Activated CD4-positive, alpha-beta memory T cell treated with anti-CD3 and anti-CD28 coated beads for 36 hours (primary cell): Measurements from ENCODE around the gene ADGRF4. TPM values are rescaled to one million over a fixed set of nuclear protein-coding genes. Genes with fewer than 3 reads are reported as not detected.

Source experiments
- CTCF ChIA-PET: fragments of 350-600 bp; sonication (Branson Sonifier 250); formaldehyde crosslinking; loops from one replicate; lab custom pipeline; 2021; ENCODE audit warnings: antibody characterized with exemption, inconsistent platforms; lab: Charles Lee
- POLR2A ChIA-PET: fragments of 350-600 bp; sonication (Branson Sonifier 250); formaldehyde crosslinking; loops from one replicate; lab custom pipeline; 2021; ENCODE audit warnings: antibody characterized with exemption; lab: Charles Lee
- DNase-seq: peaks from one replicate; pipeline ENCODE4 v3.0.0-alpha.2; 2020
- H3K27ac Mint-ChIP-seq: one replicate; pipeline ENCODE4 v1.8.0; 2021; ENCODE audit warnings: mixed read lengths
- H3K27me3 Mint-ChIP-seq: one replicate; pipeline ENCODE4 v1.8.0; 2021; ENCODE audit warnings: mixed read lengths
- H3K36me3 Mint-ChIP-seq: one replicate; pipeline ENCODE4 v1.8.0; 2021; ENCODE audit warnings: mixed read lengths
- H3K4me1 Mint-ChIP-seq: one replicate; pipeline ENCODE4 v1.8.0; 2021; ENCODE audit warnings: low read depth, mixed read lengths
- H3K4me3 Mint-ChIP-seq: one replicate; pipeline ENCODE4 v1.8.0; 2021; ENCODE audit warnings: mild to moderate bottlenecking, mixed read lengths
- H3K9me3 Mint-ChIP-seq: one replicate; pipeline ENCODE4 v1.8.0; 2021; ENCODE audit warnings: mixed read lengths
- intact Hi-C: fragments of 100-400 bp; cut with micrococcal nuclease; formaldehyde crosslinking; loops from one replicate; pipeline ENCODE4 v1.15.1; 2023
- total RNA-seq, 2 experiments: library from RNA; stranded (reverse); gene quantifications; one replicate each; pipeline ENCODE4 v1.2.3, GENCODE V29; 2021

Gene ADGRF4
- total RNA-seq, 2 experiments from 2014 or later: not detected

DNA sequence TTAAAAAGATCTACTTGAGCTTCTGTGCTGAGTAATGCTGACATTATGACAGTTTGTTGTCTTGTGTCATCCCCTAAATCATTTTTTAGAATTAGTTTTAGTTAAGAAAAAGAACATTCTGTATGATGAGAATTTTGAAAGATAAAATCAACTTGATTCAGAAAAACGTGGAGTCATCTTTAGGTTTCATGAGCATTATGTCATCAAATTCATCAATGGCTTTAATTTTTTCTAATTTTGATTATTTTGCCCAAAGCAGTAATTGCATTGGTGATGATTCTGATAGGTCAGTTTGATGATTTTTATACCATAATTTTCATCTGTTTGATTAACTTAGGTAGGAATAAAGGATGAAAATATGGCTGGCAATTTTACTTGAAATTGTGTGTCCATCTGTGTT, 26.6 kb upstream of the ADGRF4 start:
- no peaks in the 10 kb centered on the region for H3K36me3 Mint-ChIP-seq
- ChIA-PET CTCF (no interaction called here), POLR2A (no interaction called here)
- no peak overlapping the region for H3K27ac Mint-ChIP-seq
- no peak for DNase-seq
- H3K27me3 Mint-ChIP-seq: peaks cover 21% of the 10 kb centered on the region
- intact Hi-C loops: no loop called here
- no peak overlapping the region for H3K4me3 Mint-ChIP-seq
- H3K4me1 Mint-ChIP-seq: no peaks in the 10 kb centered on the region
- H3K9me3 Mint-ChIP-seq: no peaks in the 10 kb centered on the region

DNA sequence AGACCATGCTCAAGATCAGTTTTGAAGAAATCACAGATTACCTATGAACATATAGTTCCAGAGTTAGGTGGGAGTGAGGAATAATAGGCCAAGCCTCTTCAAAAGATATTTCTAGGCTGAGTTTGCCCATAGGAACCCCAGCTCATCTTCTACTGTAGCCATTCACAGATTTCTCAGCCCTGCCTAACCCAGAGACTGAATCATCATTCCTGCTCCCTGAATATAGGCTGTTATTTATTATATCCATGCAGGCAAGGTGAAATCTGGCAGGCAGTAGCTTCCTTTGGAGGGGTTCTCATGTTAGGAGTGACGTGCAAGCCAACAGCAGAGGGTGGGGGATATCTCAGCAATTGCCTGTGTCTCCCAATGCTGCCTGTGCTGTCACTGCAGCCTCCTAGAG, 25.6 kb upstream of the ADGRF4 start:
- H3K4me1 Mint-ChIP-seq: no peaks in the 10 kb centered on the region
- no peaks in the 10 kb centered on the region for H3K36me3 Mint-ChIP-seq
- no peaks in the 10 kb centered on the region for H3K9me3 Mint-ChIP-seq
- POLR2A ChIA-PET: no interaction called here
- CTCF ChIA-PET: no interaction called here
- no peak for DNase-seq
- no peak overlapping the region for H3K27ac Mint-ChIP-seq
- intact Hi-C loops: no loop called here
- H3K4me3 Mint-ChIP-seq: no peak overlapping the region
- H3K27me3 Mint-ChIP-seq: peaks cover 21% of the 10 kb centered on the region

- Mint-ChIP-seq H3K4me1 (no peaks in the 10 kb centered on the region), H3K27ac (no peak overlapping the region), H3K4me3 (no peak overlapping the region), H3K9me3 (no peaks in the 10 kb centered on the region), H3K27me3 (peaks cover 14% of the 10 kb centered on the region), H3K36me3 (no peaks in the 10 kb centered on the region)
- no peak for DNase-seq
- ChIA-PET CTCF (no interaction called here), POLR2A (no interaction called here)
- intact Hi-C loops: no loop called here
Measured at GRCh38 chr6:47674673-47675072, 23.7 kb upstream of the ADGRF4 start.

DNA sequence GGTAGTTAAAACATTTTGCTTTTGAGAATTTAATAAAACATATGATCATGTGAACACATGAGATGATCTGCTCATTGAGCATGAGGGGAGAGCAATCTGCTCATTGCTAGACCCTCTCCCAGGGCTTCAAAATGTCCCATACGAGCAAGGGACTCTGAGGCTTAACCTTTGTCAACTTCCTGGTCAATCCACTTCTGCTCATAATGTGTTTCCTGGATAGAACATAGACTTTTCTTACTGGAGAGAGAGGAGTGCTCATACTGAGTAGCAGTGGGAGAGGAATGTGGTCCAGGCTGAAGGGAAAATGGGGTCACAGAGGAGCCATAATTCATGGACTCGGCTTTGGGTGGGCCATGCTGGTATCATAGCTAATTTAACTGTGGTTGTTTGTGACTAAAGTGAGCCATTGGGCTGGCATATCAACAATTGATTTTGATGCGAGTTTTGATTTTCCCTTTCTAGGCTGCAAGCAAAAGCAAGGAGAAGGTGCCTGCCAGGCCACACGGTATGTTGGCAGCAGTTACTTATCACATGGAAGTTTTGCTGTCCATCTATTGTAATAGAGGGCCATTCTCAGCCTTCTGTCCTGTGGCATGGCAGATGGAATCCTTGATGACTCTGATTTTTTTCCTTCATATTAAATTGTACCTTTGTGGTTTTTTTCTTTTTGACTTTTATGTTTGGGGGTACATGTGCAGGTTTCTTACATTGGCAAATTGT, 20.8 kb upstream of the ADGRF4 start:
- H3K27me3 Mint-ChIP-seq: peaks cover 7% of the 10 kb centered on the region
- H3K4me1 Mint-ChIP-seq: no peaks in the 10 kb centered on the region
- ChIA-PET CTCF (no interaction called here), POLR2A (no interaction called here)
- H3K27ac Mint-ChIP-seq: no peak overlapping the region
- no peak overlapping the region for H3K4me3 Mint-ChIP-seq
- no peaks in the 10 kb centered on the region for H3K36me3 Mint-ChIP-seq
- no peak for DNase-seq
- no peaks in the 10 kb centered on the region for H3K9me3 Mint-ChIP-seq
- intact Hi-C loops: no loop called here

DNA sequence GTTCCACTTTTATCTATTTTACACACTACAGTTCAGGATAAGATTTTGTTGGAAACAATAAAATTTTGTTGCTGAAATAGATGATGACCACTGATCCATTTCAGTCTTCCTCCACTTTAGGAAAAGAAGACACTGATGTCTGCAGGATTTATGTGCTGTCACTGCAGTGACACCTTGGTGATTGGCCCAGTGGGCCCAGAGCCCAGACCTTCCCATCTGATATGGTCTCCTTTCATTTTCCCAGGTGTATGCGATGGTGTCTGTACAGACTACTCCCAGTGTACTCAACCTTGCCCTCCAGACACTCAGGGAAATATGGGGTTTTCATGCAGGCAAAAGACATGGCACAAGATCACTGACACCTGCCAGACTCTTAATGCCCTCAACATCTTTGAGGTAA, 19.6 kb upstream of the ADGRF4 start:
- Mint-ChIP-seq H3K27me3 (peaks cover 6% of the 10 kb centered on the region), H3K9me3 (no peaks in the 10 kb centered on the region), H3K4me3 (no peak overlapping the region), H3K4me1 (no peaks in the 10 kb centered on the region), H3K36me3 (no peaks in the 10 kb centered on the region), H3K27ac (no peak overlapping the region)
- intact Hi-C loops: no loop called here
- DNase-seq: no peak
- ChIA-PET CTCF (no interaction called here), POLR2A (no interaction called here)

DNA sequence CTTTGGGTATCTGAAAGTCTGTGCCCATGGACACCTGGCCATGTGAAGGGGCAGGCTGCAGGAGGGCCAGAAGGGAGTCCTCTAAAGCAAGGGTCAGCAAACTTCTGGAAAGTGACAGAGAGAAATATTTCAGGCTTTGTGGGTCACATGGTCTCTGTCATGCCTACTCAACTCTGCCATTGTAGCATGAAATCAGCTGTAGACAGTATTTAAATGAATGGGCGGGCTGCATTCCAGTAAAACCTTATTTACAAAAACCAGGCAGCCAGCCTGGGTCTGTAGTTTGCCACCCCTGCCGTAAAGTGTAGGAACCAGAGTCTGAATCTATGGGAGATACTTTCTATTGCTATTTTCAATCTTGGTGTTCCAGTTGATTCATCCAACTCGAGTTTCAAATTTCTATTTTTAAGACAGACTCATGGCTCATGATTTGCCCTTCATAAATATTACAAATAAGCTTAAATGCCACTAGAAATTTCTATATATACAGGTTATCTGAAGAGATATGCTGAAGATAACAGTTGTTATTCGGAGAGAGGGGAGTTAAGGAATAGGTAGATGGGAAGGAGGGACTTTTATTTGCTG, 19.0 kb upstream of the ADGRF4 start:
- no peak overlapping the region for H3K4me3 Mint-ChIP-seq
- no peaks in the 10 kb centered on the region for H3K4me1 Mint-ChIP-seq
- peaks cover 8% of the 10 kb centered on the region for H3K27me3 Mint-ChIP-seq
- no peak overlapping the region for H3K27ac Mint-ChIP-seq
- DNase-seq: no peak
- CTCF ChIA-PET: no interaction called here
- intact Hi-C loops: no loop called here
- POLR2A ChIA-PET: no interaction called here
- H3K36me3 Mint-ChIP-seq: no peaks in the 10 kb centered on the region
- no peaks in the 10 kb centered on the region for H3K9me3 Mint-ChIP-seq

DNA sequence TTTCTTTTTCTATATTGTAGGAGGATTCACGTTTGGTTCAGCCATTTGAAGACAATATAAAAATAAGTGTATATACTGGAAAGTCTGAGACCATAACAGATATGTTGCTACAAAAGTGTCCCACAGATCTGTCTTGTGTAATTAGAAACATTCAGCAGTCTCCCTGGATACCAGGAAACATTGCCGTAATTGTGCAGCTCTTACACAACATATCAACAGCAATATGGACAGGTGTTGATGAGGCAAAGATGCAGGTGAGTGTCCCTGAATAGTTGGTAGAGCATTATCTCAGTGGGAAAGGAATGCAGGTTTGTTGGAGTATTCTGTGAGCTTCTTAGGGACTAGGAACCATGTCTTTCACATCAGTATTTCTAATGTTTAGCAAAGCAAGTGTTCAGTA, 18.3 kb upstream of the ADGRF4 start:
- H3K27me3 Mint-ChIP-seq: peaks cover 8% of the 10 kb centered on the region
- no peak overlapping the region for H3K27ac Mint-ChIP-seq
- H3K36me3 Mint-ChIP-seq: no peaks in the 10 kb centered on the region
- H3K4me1 Mint-ChIP-seq: no peaks in the 10 kb centered on the region
- CTCF ChIA-PET: no interaction called here
- DNase-seq: no peak
- no peaks in the 10 kb centered on the region for H3K9me3 Mint-ChIP-seq
- no peak overlapping the region for H3K4me3 Mint-ChIP-seq
- intact Hi-C loops: no loop called here
- POLR2A ChIA-PET: no interaction called here

DNA sequence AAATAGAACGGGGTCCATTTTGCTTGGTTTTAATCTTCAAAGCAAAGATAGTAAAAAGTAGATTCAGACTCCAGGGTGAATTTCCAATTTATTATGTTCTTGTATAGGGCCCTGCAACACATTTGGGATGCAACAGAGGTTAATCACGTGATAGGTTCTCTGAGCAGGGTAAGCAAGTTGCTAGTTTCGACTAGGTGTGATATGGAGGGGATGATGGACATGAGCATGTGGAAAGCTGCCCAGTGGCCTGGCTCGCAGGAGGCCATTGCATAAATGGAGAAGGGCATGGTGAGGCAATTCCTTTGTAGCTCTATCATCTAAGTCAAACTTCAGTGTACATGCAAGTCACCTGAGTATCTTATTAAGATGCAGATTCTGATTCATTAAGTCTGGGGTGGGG, 17.7 kb upstream of the ADGRF4 start:
- Mint-ChIP-seq H3K36me3 (no peaks in the 10 kb centered on the region), H3K27me3 (peaks cover 8% of the 10 kb centered on the region)
- POLR2A ChIA-PET: no interaction called here

GRCh38 chr6:47681201-47681990, 17.0 kb upstream of the ADGRF4 start:
- no peak overlapping the region for H3K4me3 Mint-ChIP-seq
- intact Hi-C loops: no loop called here
- H3K36me3 Mint-ChIP-seq: no peaks in the 10 kb centered on the region
- H3K27me3 Mint-ChIP-seq: peaks cover 6% of the 10 kb centered on the region
- no peaks in the 10 kb centered on the region for H3K9me3 Mint-ChIP-seq
- ChIA-PET POLR2A (no interaction called here), CTCF (no interaction called here)
- no peak for DNase-seq
- H3K27ac Mint-ChIP-seq: no peak overlapping the region
- H3K4me1 Mint-ChIP-seq: no peaks in the 10 kb centered on the region

More for the DNA sequence above, 17.7 kb upstream of the ADGRF4 start:
- H3K4me3 Mint-ChIP-seq: no peak overlapping the region
- no peaks in the 10 kb centered on the region for H3K4me1 Mint-ChIP-seq
- intact Hi-C loops: no loop called here
- no peak for DNase-seq
- CTCF ChIA-PET: no interaction called here
- no peaks in the 10 kb centered on the region for H3K9me3 Mint-ChIP-seq
- H3K27ac Mint-ChIP-seq: no peak overlapping the region

DNA sequence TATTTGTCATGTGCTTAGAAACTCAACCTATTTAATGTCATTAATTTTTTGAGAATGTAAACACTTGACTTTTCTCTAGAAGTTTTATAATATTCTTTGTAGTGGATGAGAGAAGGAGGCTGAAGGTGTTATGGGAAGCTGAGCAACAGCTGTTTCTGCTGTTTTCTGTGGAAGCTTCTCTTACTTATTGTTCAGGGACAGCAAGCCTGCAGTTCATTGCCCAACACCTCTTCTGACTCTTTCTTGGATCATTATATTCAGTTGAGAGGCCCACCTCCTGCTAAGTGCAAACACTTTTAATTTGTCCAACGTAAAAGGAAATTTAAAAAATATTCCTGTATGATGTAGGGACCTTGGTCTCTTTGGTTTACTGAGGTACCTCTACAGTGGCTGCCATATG, 12.0 kb upstream of the ADGRF4 start:
- intact Hi-C loops: no loop called here
- H3K4me3 Mint-ChIP-seq: no peak overlapping the region
- H3K9me3 Mint-ChIP-seq: no peaks in the 10 kb centered on the region
- DNase-seq: no peak
- CTCF ChIA-PET: no interaction called here
- no peaks in the 10 kb centered on the region for H3K4me1 Mint-ChIP-seq
- no peaks in the 10 kb centered on the region for H3K36me3 Mint-ChIP-seq
- peaks cover 2% of the 10 kb centered on the region for H3K27me3 Mint-ChIP-seq
- H3K27ac Mint-ChIP-seq: no peak overlapping the region
- POLR2A ChIA-PET: no interaction called here

GRCh38 chr6:47687432-47687831, 10.9 kb upstream of the ADGRF4 start:
- no peak overlapping the region for H3K27ac Mint-ChIP-seq
- H3K36me3 Mint-ChIP-seq: no peaks in the 10 kb centered on the region
- no peaks in the 10 kb centered on the region for H3K9me3 Mint-ChIP-seq
- no peak overlapping the region for H3K4me3 Mint-ChIP-seq
- DNase-seq: no peak
- CTCF ChIA-PET: no interaction called here
- intact Hi-C loops: no loop called here
- H3K4me1 Mint-ChIP-seq: no peaks in the 10 kb centered on the region
- peaks cover 2% of the 10 kb centered on the region for H3K27me3 Mint-ChIP-seq
- POLR2A ChIA-PET: no interaction called here

DNA sequence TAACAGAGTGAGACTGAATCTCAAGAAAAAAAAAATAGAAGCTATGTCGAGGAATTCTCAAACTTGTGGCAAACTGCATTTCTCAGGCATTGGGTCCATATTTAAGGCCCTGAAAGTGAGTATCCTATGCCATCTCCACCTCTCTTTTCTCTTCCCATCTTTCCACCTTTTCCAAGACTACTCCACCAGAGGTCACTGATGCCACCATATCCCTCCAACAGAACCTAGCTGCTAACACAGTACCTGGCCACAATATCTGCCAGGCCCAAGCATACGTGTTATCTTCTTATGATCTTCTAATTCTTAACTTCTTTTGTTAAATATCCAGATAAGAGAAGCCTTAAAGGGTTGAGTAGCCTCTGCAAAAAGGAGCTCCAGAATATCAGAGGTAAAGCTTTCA, 8.2 kb upstream of the ADGRF4 start:
- Mint-ChIP-seq H3K4me1 (no peaks in the 10 kb centered on the region), H3K27me3 (no peaks in the 10 kb centered on the region), H3K9me3 (no peaks in the 10 kb centered on the region), H3K4me3 (no peak overlapping the region), H3K27ac (no peak overlapping the region), H3K36me3 (no peaks in the 10 kb centered on the region)
- intact Hi-C loops: no loop called here
- ChIA-PET CTCF (no interaction called here), POLR2A (no interaction called here)
- DNase-seq: no peak
